HTR-8/SVneo (cell line): Measurements from ENCODE around the gene CST8.
"Not testable (repeated sequence)": the region's sequence is repeated elsewhere in the genome, so short reads cannot be mapped to it uniquely, and the experiment has no call there.

Experiments used
- DNase-seq: peaks from one replicate; pipeline ENCODE4 v3.0.0; 2011; ENCODE audit warnings: low spot score, mixed read lengths; ENCODE audit not compliant: insufficient read length
- FAIRE-seq: peaks from 2 replicates; lab custom pipeline; 2011; peaks lifted over from hg19 to GRCh38; lab: Jason Lieb, UNC

Gene CST8

GRCh38 chr20:23473293-23473692, 17.6 kb upstream of the CST8 start:
- FAIRE-seq, DNase-seq: not testable (repeated sequence)

DNA sequence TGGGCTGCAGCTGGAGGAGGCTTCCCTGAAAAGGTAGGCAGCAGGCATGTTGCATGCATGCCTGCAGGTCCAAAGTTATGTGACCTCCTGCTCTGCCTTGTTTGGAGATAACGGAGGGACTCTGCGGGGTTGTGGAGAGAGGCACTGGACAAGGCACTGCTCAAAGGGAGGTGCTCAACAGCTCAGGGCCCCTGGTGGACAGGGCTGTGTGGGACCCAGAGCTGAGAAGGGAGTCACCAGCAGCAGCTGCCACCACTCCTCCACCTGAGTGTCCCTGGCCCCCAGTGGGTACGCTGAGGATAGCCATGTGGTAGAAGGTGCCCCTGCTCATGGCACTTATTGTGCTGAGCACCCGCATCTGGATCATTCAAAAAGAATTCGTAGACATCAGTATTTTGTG, 15.5 kb upstream of the CST8 start:
- FAIRE-seq, result no peak
- no peak for DNase-seq

GRCh38 chr20:23476015-23476754, 14.7 kb upstream of the CST8 start:
- no peak for DNase-seq
- FAIRE-seq, result no peak

DNA sequence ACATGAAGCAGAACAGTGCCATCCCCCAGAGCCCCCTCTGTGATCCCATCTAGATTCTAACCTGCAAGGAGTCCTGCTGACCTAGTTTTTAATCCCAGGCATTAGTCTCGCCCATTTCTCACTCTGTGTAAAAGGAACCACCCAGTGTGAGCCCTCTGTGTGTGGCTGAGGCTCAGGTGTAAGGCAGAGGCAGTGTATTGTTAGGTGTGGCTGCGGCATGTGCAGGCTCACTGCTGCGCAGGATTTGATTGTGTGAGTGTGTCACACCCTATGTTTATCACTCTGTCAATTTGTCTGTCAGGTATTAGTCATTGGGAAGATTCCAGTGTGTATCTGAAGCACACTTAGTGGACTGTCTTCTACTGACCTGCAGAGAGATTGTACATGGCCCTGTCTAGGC, 13.7 kb upstream of the CST8 start:
- DNase-seq, result no peak
- FAIRE-seq, result no peak

DNA sequence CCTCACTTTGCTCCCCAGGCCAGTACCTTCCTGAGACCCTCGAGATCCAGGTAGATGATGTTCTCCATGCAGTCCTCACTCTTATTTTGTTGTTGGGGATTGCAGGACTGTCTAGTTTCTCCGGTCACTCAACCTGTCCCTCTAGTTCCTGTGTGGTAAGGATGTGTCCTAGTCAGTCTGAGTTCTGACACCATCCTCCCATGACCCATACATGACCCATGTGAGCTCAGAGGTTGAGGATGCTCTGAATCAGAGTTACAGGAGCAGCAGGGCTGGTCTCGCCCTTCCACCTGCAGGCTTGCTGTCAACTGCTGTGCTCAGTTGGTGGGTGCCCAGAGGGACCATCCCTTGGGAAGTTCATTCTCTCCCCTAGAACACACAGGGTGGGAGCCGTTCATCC, 11.9 kb upstream of the CST8 start:
- no peak for FAIRE-seq
- no peak for DNase-seq

DNA sequence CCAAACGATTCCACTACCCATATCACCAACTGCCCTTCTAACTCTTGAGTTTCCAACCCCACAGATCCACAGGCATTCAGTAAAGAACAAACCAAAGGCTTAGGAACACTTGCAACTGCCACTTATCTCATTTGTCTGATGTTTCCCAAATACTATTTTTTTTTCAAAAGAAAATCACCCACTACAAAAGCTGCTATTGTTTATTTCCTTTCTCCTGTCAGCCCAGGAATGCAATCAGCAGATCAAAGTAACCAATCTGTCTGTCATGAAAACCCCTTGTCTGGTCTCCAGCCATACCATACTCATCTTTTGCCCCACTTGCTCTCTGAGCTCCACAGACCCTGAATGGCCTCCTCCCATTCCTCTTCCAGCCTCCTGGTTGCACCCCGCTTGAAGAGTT, 8.8 kb upstream of the CST8 start:
- DNase-seq (no peak), FAIRE-seq (no peak)

DNA sequence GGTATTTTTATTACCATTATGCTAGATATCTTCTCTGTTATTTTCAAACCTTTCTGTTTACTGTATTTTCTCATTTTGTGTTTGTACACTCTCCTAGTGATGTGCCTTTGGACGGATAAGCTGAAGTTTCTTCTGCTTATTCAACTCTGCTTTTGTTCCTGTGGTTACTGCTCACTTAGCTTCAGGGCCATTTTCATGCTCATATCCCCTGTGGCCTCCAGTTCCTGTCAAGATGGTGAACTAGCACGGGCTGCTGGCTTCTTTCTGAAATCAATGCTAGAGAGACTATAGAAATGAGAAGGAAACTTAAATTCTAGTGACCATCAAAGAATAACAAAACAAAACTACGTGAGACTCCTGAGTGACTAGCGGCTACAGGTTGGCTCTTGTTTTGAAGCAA, 6.8 kb upstream of the CST8 start:
- no peak for DNase-seq
- FAIRE-seq, result no peak

DNA sequence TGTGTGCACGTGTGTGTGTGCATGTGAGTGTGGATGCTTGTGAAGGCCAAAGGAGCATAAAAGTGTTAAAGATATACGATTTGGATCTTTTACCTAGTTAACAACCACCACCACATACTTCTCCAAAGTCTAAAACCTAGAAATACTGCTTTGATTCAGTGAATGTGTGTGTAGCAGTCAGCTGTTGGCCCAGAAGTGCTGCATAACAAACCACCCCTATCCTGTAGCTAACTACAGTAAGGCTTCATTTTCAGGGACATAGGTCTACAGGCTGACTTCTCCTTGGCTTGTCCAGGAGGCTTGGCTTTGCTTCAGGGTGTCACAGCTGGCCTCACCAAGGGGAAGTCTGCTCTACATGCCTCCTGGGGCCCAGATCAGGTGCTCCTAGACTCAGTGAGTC, 2.4 kb upstream of the CST8 start:
- DNase-seq (no peak), FAIRE-seq (no peak)

DNA sequence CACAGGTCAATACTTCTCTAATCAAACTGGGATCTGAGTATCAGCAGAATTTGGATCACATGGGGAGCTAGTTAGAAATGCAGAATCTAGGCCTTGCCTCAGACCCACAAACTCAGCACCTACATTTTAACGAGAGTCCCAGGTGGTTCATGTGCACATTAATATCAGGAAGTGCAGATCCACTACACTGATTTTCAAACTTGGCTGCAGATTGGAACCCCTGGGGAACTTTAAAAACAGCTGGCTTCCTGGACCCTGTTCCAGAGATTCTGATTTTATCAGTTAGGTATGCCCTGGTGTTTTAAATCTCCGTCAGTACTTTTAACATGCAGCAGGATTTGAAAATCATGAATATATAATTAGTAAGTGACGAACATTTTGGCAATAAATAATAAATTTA, 1.9 kb upstream of the CST8 start:
- DNase-seq (no peak), FAIRE-seq (no peak)

DNA sequence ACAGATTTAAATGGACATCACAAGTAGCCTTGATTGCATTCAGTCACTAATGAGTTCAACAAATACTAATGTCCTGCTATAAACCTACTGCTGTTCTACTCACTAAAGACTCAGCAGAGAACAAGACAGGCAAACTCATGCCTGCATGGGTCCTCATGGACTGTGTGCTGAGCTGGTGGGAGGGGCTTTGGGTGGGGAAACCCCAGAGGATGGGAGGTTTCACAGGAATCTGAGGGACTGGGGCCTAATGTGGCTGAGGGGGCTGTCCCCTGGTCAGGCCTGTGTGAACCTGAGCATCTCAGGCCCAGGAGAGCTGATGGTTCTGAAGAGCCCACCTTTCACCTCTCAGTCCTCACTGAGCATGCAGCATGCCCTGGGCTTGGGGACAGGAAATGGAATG, 1.4 kb downstream of the CST8 start:
- no peak for FAIRE-seq
- no peak for DNase-seq

DNA sequence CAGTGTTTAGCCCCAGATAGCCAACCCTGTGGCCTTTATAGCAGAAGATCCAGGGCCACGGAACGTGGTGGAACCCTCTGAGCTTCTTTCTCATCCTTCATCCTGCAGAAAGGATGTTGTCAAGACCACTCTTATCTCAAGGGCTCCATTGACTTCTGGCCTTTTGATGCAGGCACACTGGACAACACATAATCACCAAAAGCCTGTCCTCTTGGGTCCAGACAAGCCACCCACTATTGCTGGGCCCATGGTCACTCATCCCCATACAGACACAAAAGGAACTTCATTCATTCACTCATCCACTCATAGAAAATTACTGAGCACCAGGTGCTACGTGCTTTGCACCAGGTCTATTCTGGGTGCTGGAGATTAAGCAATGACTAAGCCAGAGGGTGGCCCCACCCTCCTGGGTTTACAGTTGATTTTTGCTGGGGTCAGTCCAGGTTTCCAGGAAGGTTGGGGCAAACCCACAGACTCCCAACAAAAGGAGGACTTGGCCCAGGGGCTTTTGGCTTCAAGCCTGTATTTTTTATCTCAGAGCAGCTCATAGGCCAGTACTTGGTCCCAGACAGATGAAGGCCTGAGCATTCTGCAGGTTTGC, 2.4 kb downstream of the CST8 start:
- DNase-seq, result no peak
- FAIRE-seq, result no peak

GRCh38 chr20:23497536-23497935, 6.6 kb downstream of the CST8 start:
- no peak for FAIRE-seq
- DNase-seq, result no peak

- FAIRE-seq (no peak), DNase-seq (no peak)
Observed at GRCh38 chr20:23501926-23502325, 11.0 kb downstream of the CST8 start.

DNA sequence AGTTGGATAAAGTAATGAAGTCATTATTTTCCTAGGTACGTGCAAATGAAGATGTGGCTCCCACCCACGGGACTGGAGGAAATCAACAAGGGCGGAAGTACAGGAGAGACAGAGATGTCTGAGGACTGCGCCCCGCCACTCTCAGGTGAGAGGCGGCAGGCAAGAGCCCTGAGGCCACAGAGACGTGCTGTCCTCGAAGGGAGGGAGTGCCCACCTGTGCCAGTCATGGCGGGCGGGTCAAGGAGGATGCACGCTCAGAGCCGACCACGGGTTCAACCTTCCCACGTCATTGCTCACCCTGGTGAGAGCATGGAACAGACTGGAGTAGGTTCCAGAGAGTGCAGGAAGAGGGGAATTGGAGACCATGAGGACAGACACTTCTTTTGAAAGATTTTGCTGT, 12.7 kb downstream of the CST8 start:
- no peak for FAIRE-seq
- no peak for DNase-seq

DNA sequence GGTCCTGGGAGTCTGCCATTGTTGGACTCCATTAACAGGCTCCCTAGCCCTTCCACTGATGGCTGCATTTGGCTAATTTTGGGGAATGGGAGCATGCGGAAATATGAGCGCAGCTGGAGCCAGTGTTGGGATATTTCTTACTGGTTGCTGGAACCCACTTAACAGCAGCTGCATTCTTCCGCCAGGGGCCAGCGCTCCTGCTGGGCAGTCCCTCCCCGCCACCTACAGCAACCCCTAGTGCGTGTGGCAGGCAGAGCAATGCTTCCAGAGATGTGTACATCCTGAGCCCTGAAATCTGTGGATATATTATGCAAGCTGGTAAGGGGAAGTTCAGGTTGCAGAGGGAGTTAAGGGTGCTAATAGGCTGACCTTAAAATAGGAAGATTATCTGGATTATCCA, 16.4 kb downstream of the CST8 start:
- FAIRE-seq, result no peak
- no peak for DNase-seq

GRCh38 chr20:23508449-23509229, 17.7 kb downstream of the CST8 start:
- FAIRE-seq (no peak), DNase-seq (no peak)

GRCh38 chr20:23509247-23509913, 18.5 kb downstream of the CST8 start:
- no peak for DNase-seq

DNA sequence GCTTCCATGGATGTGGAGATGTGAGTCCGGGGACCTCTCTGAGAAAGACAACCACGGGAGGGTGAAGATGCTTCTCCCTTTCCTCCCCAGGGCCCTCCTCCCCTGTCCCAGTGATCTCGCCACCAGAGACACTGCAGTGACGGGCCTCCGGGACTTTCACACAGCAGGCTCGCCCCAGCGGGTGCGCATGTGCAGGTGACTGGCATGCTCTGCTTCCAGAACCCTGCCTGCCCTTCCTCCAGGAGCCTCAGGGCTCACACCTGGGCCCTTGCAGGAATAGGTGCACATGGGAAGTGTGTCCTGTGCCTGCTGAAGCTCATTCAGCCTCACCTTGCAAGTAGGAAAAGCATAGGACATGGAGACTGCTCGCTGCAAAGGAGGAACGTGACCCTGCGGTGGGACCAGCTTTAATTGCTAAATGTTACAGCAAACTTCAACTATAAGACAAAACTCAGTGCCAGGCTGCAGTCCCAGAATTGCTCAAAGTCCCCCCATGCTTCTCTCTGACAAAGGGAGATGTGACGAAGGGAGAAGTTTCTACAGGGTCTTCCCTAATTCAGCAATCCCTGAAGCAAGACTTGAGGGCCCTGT, 19.2 kb downstream of the CST8 start:
- FAIRE-seq, result no peak
- no peak for DNase-seq

More at GRCh38 chr20:23509247-23509913, 18.5 kb downstream of the CST8 start:
- no peak for FAIRE-seq

DNA sequence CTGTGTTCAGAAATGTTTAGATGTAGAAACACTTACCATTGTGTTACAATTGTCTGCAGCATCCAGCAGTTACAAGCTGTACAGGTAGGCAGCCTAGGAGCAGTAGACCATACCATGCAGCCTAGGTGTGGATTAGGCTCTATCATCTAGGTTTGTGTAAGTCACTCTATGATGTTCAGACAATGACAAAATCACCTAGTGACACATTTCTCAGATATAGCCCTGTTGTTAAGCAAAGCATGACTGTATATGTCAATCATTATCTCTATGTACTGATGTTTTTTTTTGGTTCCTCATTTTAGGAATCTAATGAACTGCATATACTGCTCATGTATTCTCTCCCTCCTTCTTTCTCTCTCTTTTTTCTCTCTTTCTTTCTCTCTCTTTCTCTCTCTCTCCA, 22.2 kb downstream of the CST8 start:
- DNase-seq (no peak), FAIRE-seq (no peak)

- no peak for FAIRE-seq
- no peak for DNase-seq
Observed at GRCh38 chr20:23514848-23515247, 23.9 kb downstream of the CST8 start.
